Neuronal stem cell (in vitro differentiated cells): ENCODE data around the gene PPY.

ENCODE experiments used
- DNase-seq: peaks from one replicate; pipeline ENCODE4 v3.0.0-alpha.2; 2013; ENCODE audit warnings: low spot score
- H2AFZ ChIP-seq: one replicate; pipeline ENCODE4 v1.6.1; 2013; ENCODE audit warnings: mild to moderate bottlenecking, low read length, inconsistent platforms
- H2AK5ac ChIP-seq: 2 replicates; pipeline ENCODE4 v1.6.1; 2013; ENCODE audit warnings: low read depth, mild to moderate bottlenecking, inconsistent platforms, low read length, moderate library complexity, mixed read lengths
- H2BK120ac ChIP-seq: 2 replicates; pipeline ENCODE4 v1.6.1; 2013; ENCODE audit warnings: low read depth, mild to moderate bottlenecking, inconsistent platforms, low read length, moderate library complexity, mixed read lengths
- H2BK12ac ChIP-seq: one replicate; pipeline ENCODE4 v1.6.1; 2013; ENCODE audit warnings: low read length, inconsistent platforms
- H2BK15ac ChIP-seq: 2 replicates; pipeline ENCODE4 v1.6.1; 2013; ENCODE audit warnings: mild to moderate bottlenecking, low read length, inconsistent platforms, mixed read lengths
- H2BK5ac ChIP-seq: one replicate; pipeline ENCODE4 v1.6.1; 2013; ENCODE audit warnings: inconsistent platforms, mild to moderate bottlenecking, low read length, moderate library complexity
- H3K14ac ChIP-seq: one replicate; pipeline ENCODE4 v1.6.1; 2013; ENCODE audit warnings: low read length, inconsistent platforms
- H3K18ac ChIP-seq: 2 replicates; pipeline ENCODE4 v1.6.1; 2013; ENCODE audit warnings: low read length, inconsistent platforms
- H3K23ac ChIP-seq: 2 replicates; pipeline ENCODE4 v1.6.1; 2013; ENCODE audit warnings: low read depth, mild to moderate bottlenecking, mixed read lengths, low read length, inconsistent platforms; ENCODE audit not compliant: poor library complexity
- H3K27ac ChIP-seq: replicated peaks from 3 replicates; pipeline ENCODE4 v1.5.1; 2013; ENCODE audit warnings: low read length, inconsistent platforms
- H3K27me3 ChIP-seq, 3 experiments: 2 replicates each; pipeline ENCODE4 v1.6.1; 2013; ENCODE audit warnings: low read length in 3 of 3, mild to moderate bottlenecking in 2 of 3, inconsistent platforms in 1 of 3, low read depth in 1 of 3, mixed read lengths in 1 of 3, moderate library complexity in 1 of 3; ENCODE audit not compliant: control insufficient read depth in 3 of 3, insufficient read depth in 3 of 3
- H3K36me3 ChIP-seq, 2 donors: replicated peaks in 1 of 2; 2 replicates each; pipeline ENCODE4 v1.6.1; 2013; ENCODE audit warnings: low read length in 2 of 2; ENCODE audit not compliant: control insufficient read depth in 2 of 2, insufficient read depth in 2 of 2
- H3K4ac ChIP-seq: 2 replicates; pipeline ENCODE4 v1.6.1; 2013; ENCODE audit warnings: inconsistent platforms, mild to moderate bottlenecking, low read length, moderate library complexity
- H3K4me1 ChIP-seq, 2 donors: 1 replicate in 1 of 2; 2 replicates in 1 of 2; pipeline ENCODE4 v1.6.1; 2013; ENCODE audit warnings: low read length in 2 of 2, low read depth in 1 of 2; ENCODE audit not compliant: control insufficient read depth in 2 of 2, insufficient read depth in 1 of 2
- H3K4me2 ChIP-seq: one replicate; pipeline ENCODE4 v1.6.1; 2013; ENCODE audit warnings: mild to moderate bottlenecking, low read length, inconsistent platforms; ENCODE audit not compliant: insufficient read depth, poor library complexity, severe bottlenecking
- H3K4me3 ChIP-seq, 2 donors: 2 replicates each; pipeline ENCODE4 v1.5.1; 2013; ENCODE audit warnings: low read length in 2 of 2, mild to moderate bottlenecking in 2 of 2, inconsistent platforms in 1 of 2, moderate library complexity in 1 of 2
- H3K79me1 ChIP-seq: one replicate; pipeline ENCODE4 v1.6.1; 2013; ENCODE audit warnings: low read depth, mild to moderate bottlenecking, inconsistent platforms, low read length, moderate library complexity
- H3K9ac ChIP-seq: one replicate; pipeline ENCODE4 v1.6.1; 2013; ENCODE audit warnings: mild to moderate bottlenecking, low read depth, low read length, inconsistent platforms; ENCODE audit not compliant: poor library complexity
- H3K9me3 ChIP-seq, 2 donors: replicated peaks in 1 of 2; 2 replicates each; pipeline versions ENCODE3 to v1.6.1; 2013; ENCODE audit warnings: low read length in 2 of 2, mild to moderate bottlenecking in 2 of 2, inconsistent platforms in 1 of 2, low read depth in 1 of 2, mixed read lengths in 1 of 2, moderate library complexity in 1 of 2; ENCODE audit not compliant: control insufficient read depth in 2 of 2, insufficient read depth in 1 of 2
- H4K8ac ChIP-seq: one replicate; pipeline ENCODE4 v1.6.1; 2013; ENCODE audit warnings: low read depth, mild to moderate bottlenecking, inconsistent platforms, low read length, moderate library complexity
- H4K91ac ChIP-seq: one replicate; pipeline ENCODE4 v1.6.1; 2013; ENCODE audit warnings: low read length, low read depth, mild to moderate bottlenecking, inconsistent platforms; ENCODE audit not compliant: poor library complexity
- WGBS, 2 donors: extraction: QIAGEN DNeasy Blood & Tissue Kit; methylation state at CpG; one replicate each; pipeline ENCODE4 v1.1.7; 2013; ENCODE audit warnings: missing lambda C conversion rate in 2 of 2, mixed read lengths in 1 of 2; ENCODE audit not compliant: insufficient read length in 2 of 2, insufficient replicate concordance in 1 of 2; ENCODE audit errors: extremely low coverage in 2 of 2; 5-methylcytosine and 5-hydroxymethylcytosine counted together

The PPY gene

DNA sequence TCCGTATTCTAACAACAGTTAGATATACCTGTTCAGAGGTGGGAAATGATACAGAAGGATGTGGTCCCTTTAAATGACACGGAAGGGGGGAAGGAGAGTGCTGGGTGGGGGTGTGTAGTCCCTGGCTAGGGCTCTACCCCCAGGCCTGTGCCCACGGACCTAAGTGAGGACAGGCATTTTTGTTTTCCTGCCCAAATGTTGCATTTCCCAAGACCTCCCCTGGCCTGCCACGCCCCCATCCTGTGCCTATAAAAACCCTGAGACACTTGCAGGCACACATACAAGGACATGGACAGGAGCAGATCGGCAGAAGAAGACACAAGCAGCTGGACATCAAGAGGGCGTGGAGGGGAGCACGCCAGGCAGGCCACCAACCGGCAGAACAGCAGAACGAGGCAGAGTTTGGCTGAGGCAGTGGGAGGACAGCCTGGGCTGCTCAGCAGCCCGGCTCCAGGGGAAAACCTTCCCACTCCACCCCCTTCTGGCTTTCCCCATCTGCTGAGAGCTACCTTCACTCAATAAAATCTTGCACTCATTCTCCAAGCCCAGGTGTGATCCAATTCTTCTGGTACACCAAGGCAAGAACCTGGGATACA, 21.7 kb downstream of the PPY start:
- no peak overlapping the region for H3K4ac ChIP-seq
- H3K14ac ChIP-seq = no peak overlapping the region
- H3K4me2 ChIP-seq = no peak overlapping the region
- H3K27me3 ChIP-seq = peaks cover 0 to 51% (median 9%) of the 10 kb centered on the region in 3 experiments
- no peak overlapping the region for H3K27ac ChIP-seq
- H3K36me3 ChIP-seq = no peaks in the 10 kb centered on the region
- no CpG with 5 or more reads among the region's 10 CpGs for WGBS, 2 donors
- no peak overlapping the region for H2BK15ac ChIP-seq
- no peak overlapping the region for H3K4me3 ChIP-seq
- H4K8ac ChIP-seq = no peak overlapping the region
- H2BK120ac ChIP-seq = no peak overlapping the region
- no peak overlapping the region for H2AFZ ChIP-seq
- H3K18ac ChIP-seq = no peak overlapping the region
- H4K91ac ChIP-seq = no peak overlapping the region
- no peaks in the 10 kb centered on the region for H3K4me1 ChIP-seq
- DNase-seq = no peak
- H3K79me1 ChIP-seq = peaks cover 2% of the 10 kb centered on the region
- H3K9ac ChIP-seq = no peak overlapping the region
- H2BK5ac ChIP-seq = no peak overlapping the region
- no peak overlapping the region for H2AK5ac ChIP-seq
- no peak overlapping the region for H2BK12ac ChIP-seq
- no peak overlapping the region for H3K23ac ChIP-seq
- H3K9me3 ChIP-seq = no peaks in the 10 kb centered on the region

DNA sequence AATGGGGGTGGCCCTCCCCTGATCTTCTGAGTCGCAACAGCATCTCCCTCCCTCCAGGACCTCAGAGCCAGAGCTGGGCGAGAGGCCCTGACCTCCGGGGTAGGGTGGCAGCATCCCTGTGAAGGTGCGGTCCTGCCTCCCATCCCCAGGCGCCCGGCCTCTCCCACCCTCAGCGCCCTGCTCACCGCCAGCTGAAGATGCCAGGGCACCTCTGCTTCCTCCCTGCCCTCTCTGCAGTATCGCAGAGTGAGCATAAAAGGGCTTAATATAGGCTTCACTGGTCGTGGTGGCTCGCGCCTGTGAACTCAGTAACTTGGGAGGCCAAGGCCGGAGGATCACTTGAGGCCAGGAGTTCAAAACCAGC, 24.3 kb downstream of the PPY start:
- Histone ChIP-seq H3K4ac (no peak overlapping the region), H3K4me2 (no peak overlapping the region), H3K4me3 (no peak overlapping the region), H3K18ac (no peak overlapping the region), H3K27me3 (peaks cover 0 to 67% (median 9%) of the 10 kb centered on the region in 3 experiments), H3K36me3 (no peaks in the 10 kb centered on the region), H3K27ac (no peak overlapping the region), H2BK15ac (peak overlapping the region; percentile 85), H3K79me1 (peaks cover 2% of the 10 kb centered on the region), H2AK5ac (no peak overlapping the region), H4K8ac (peak overlapping the region; percentile 82), H4K91ac (no peak overlapping the region), H3K9me3 (no peaks in the 10 kb centered on the region), H3K4me1 (peaks cover 0 to 2% of the 10 kb centered on the region in 2 donors), H2BK120ac (no peak overlapping the region), H3K9ac (no peak overlapping the region), H3K14ac (no peak overlapping the region), H2BK5ac (no peak overlapping the region), H2BK12ac (peak overlapping the region; percentile 58), H3K23ac (no peak overlapping the region), H2AFZ (no peak overlapping the region)
- WGBS, 2 donors = no CpG with 5 or more reads among the region's 13 CpGs
- DNase-seq = no peak

DNA sequence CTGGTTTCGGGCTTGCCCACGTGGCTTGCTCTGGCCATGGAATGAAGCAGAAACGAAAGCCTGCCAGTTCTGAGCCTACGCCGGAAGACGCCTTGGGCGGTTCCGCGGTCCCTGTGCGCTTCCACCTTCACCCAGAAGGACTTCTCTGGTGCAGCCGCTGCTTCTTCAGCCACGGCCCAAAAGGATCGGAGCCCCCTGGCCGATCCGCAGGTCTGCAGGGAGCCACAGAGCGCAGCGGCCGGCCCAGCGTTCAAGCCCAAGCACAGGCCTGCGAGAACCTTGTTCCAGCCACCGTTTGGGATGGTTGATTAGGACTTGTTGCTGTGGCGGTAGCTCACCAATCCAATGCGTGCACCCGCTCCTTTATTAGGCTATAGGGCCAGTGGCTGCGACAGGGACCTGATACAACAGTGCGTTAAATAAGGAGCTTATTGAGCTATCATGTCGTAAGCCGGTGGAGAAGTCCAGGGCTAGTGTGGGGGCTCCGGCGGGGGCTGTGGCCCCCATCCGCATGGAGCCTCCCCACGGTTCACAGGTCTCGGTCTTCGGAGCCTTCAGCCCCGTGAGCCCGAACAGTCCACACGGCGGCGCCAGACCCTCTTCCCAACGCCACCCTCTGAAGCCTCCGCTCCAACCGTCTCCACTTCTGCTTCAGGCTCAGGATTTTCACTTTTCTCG, 24.8 kb downstream of the PPY start:
- Histone ChIP-seq H3K9me3 (no peaks in the 10 kb centered on the region), H3K4me3 (no peak overlapping the region), H3K27me3 (peaks cover 0 to 70% (median 11%) of the 10 kb centered on the region in 3 experiments), H3K4me2 (peak overlapping the region; percentile 42), H3K4ac (no peak overlapping the region), H4K91ac (no peak overlapping the region), H3K79me1 (peaks cover 2% of the 10 kb centered on the region), H3K23ac (no peak overlapping the region), H3K9ac (no peak overlapping the region), H2BK12ac (peak overlapping the region; percentile 63), H4K8ac (no peak overlapping the region), H3K14ac (no peak overlapping the region), H3K18ac (peak overlapping the region; percentile 81), H2AFZ (no peak overlapping the region), H2BK120ac (no peak overlapping the region), H3K4me1 (peaks cover 0 to 2% of the 10 kb centered on the region in 2 donors), H2AK5ac (no peak overlapping the region), H2BK15ac (peak overlapping the region; percentile 84), H2BK5ac (no peak overlapping the region), H3K27ac (no peak overlapping the region), H3K36me3 (no peaks in the 10 kb centered on the region)
- no CpG with 5 or more reads among the region's 43 CpGs for WGBS, 2 donors
- no peak for DNase-seq

DNA sequence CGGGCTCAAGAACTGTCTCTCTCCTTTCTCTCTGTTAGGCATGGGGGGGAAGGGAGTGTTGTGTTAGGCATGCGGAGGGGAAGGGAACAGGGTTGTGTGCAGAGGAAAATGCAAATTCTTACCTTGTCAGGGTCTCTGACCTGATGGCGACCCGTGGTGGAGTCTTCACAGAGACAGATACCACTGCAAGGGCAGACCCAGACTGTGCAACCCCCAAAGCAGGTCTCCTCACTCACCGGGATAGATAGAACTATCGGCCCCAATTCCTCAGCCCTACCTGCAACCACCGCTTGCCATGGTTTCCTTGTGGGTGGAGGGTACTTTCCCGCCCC, 25.3 kb downstream of the PPY start:
- no peaks in the 10 kb centered on the region for H3K9me3 ChIP-seq
- H3K4me3 ChIP-seq = no peak overlapping the region
- H3K23ac ChIP-seq = no peak overlapping the region
- no peak overlapping the region for H4K91ac ChIP-seq
- peaks cover 0 to 75% (median 11%) of the 10 kb centered on the region in 3 experiments for H3K27me3 ChIP-seq
- H3K14ac ChIP-seq = no peak overlapping the region
- no peak overlapping the region for H4K8ac ChIP-seq
- H3K18ac ChIP-seq = peak overlapping the region; percentile 81
- H3K9ac ChIP-seq = no peak overlapping the region
- no CpG with 5 or more reads among the region's 8 CpGs for WGBS, 2 donors
- no peak overlapping the region for H3K27ac ChIP-seq
- H2BK15ac ChIP-seq = peak overlapping the region; percentile 84
- no peak overlapping the region for H3K4ac ChIP-seq
- no peaks in the 10 kb centered on the region for H3K36me3 ChIP-seq
- peaks cover 0 to 2% of the 10 kb centered on the region in 2 donors for H3K4me1 ChIP-seq
- no peak overlapping the region for H2AFZ ChIP-seq
- peaks cover 2% of the 10 kb centered on the region for H3K79me1 ChIP-seq
- no peak overlapping the region for H2BK12ac ChIP-seq
- no peak overlapping the region for H2AK5ac ChIP-seq
- no peak overlapping the region for H2BK120ac ChIP-seq
- DNase-seq = no peak
- no peak overlapping the region for H3K4me2 ChIP-seq
- H2BK5ac ChIP-seq = no peak overlapping the region
